Vagina (tissue), 2 donors: Measurements from ENCODE around the gene ZNF503.

ENCODE experiments used
- POLR2AphosphoS5 ChIP-seq, 2 donors: sonication (generic); formaldehyde crosslinking; IDR thresholded peaks; one replicate each; pipeline ENCODE4 v1.9.0; 2017; ENCODE audit warnings: antibody characterized with exemption in 2 of 2, mild to moderate bottlenecking in 2 of 2, low read depth in 1 of 2; ENCODE audit not compliant: insufficient read depth in 1 of 2
- TF ChIP-seq, protein P1 (sequence below), 3 experiments: fragments of 450-650 bp in 2 of 3; fragments of 200-600 bp in 1 of 3; sonication (generic) in 1 of 3; IDR thresholded peaks; one replicate each; pipeline ENCODE4 v1.5.1; 2017 to 2019; ENCODE audit warnings: antibody characterized with exemption in 3 of 3, mild to moderate bottlenecking in 2 of 3, moderate library complexity in 2 of 3

DNA sequence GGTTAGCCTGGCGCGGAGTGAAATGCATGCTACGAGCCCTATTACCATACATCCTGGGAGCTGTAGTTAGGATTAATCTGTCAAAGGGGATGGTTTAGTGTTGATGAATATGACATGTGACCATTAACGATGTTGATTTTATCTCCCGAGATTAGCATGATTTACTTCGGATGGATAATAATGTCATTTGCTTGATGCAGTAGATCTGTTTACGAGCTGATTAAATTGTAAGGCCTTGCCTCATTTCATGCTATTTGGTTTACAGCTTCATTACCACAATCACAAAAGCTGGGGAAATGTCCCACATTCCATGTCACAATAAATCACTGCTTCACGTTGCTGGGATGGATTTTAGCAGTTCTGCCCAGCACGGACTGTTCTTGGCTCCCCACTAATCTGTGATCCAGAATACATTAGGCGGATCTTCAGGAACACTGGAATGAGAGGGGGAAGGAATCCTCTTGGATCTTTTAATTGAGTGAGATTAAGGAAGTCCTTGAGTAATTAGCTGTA, 22.3 kb downstream of the ZNF503 start:
- TF ChIP-seq, protein P1, sequence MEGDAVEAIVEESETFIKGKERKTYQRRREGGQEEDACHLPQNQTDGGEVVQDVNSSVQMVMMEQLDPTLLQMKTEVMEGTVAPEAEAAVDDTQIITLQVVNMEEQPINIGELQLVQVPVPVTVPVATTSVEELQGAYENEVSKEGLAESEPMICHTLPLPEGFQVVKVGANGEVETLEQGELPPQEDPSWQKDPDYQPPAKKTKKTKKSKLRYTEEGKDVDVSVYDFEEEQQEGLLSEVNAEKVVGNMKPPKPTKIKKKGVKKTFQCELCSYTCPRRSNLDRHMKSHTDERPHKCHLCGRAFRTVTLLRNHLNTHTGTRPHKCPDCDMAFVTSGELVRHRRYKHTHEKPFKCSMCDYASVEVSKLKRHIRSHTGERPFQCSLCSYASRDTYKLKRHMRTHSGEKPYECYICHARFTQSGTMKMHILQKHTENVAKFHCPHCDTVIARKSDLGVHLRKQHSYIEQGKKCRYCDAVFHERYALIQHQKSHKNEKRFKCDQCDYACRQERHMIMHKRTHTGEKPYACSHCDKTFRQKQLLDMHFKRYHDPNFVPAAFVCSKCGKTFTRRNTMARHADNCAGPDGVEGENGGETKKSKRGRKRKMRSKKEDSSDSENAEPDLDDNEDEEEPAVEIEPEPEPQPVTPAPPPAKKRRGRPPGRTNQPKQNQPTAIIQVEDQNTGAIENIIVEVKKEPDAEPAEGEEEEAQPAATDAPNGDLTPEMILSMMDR (IDR thresholded peaks at IDR 0.05) = no peak
- TF ChIP-seq POLR2AphosphoS5 (IDR thresholded peaks at IDR 0.05; ENCODE audit: insufficient read depth in 1 of 2, low read depth in 1 of 2) = peak in 1 of 2 donors; percentile 71
